IMR-90 (cell line): ENCODE results near the gene FAF1. TPM values are rescaled to one million over a fixed set of nuclear protein-coding genes. Genes with fewer than 3 reads are reported as not detected.

Experiments used
- ATAC-seq: fragments of 200-7000 bp; cut with Tn5 transposase; 2 replicates; pipeline ENCODE4 v1.9.1; 2020; ENCODE audit warnings: low read depth, mild to moderate bottlenecking, moderate library complexity
- BruUV-seq: library from RNA; stranded (reverse); fragments of 400-500 nt; replicated peaks from 2 replicates; lab custom pipeline; 2021; lab: Mats Ljungman, UMichigan
- CTCF ChIA-PET: fragments of 300-600 bp; formaldehyde crosslinking; extraction: SDS; loops from one replicate; lab custom pipeline; 2021; ENCODE audit warnings: antibody characterized with exemption; lab: Yijun Ruan, JAX
- POLR2A ChIA-PET: fragments of 300-600 bp; sonication (Branson Sonifier 250); formaldehyde crosslinking; loops from one replicate; lab custom pipeline; 2022; ENCODE audit warnings: antibody characterized with exemption; ENCODE audit not compliant: unreplicated experiment; lab: Charles Lee
- DNase-seq: peaks from one replicate; pipeline ENCODE4 v3.0.0; 2013
- H2AFZ ChIP-seq: replicated peaks from 2 replicates; pipeline ENCODE3; 2013; ENCODE audit warnings: low read length, mild to moderate bottlenecking; ENCODE audit not compliant: poor library complexity
- H2AK5ac ChIP-seq: 2 replicates; pipeline ENCODE4 v1.6.1; 2013; ENCODE audit warnings: low read depth, low read length, inconsistent platforms
- H2AK9ac ChIP-seq: replicated peaks from 2 replicates; pipeline ENCODE3; 2013; ENCODE audit warnings: mild to moderate bottlenecking, low read depth, low read length, moderate library complexity; ENCODE audit not compliant: poor library complexity
- H2BK120ac ChIP-seq: 2 replicates; pipeline ENCODE4 v1.6.1; 2013; ENCODE audit warnings: low read depth, low read length, inconsistent platforms
- H2BK15ac ChIP-seq: 3 replicates; pipeline ENCODE4 v1.6.1; 2013; ENCODE audit warnings: low read depth, low read length, inconsistent platforms
- H2BK20ac ChIP-seq: 2 replicates; pipeline ENCODE4 v1.6.1; 2013; ENCODE audit warnings: low read depth, mild to moderate bottlenecking, inconsistent platforms, low read length, moderate library complexity
- H2BK5ac ChIP-seq: 2 replicates; pipeline ENCODE4 v1.6.1; 2013; ENCODE audit warnings: mild to moderate bottlenecking, low read depth, low read length, inconsistent platforms; ENCODE audit not compliant: poor library complexity, severe bottlenecking
- H3K14ac ChIP-seq: replicated peaks from 2 replicates; pipeline ENCODE4 v1.6.1; 2013; ENCODE audit warnings: low read depth, low read length, inconsistent platforms
- H3K18ac ChIP-seq: 2 replicates; pipeline ENCODE4 v1.6.1; 2013; ENCODE audit warnings: low read depth, low read length, control low read depth
- H3K23ac ChIP-seq: 2 replicates; pipeline ENCODE4 v1.6.1; 2013; ENCODE audit warnings: low read depth, low read length, inconsistent platforms
- H3K27ac ChIP-seq: 2 replicates; pipeline ENCODE4 v1.5.1; 2013; ENCODE audit warnings: mild to moderate bottlenecking, control low read depth, low read length; ENCODE audit not compliant: insufficient read depth
- H3K27me3 ChIP-seq: 2 replicates; pipeline ENCODE4 v1.6.1; 2013; ENCODE audit warnings: low read length; ENCODE audit not compliant: control insufficient read depth, insufficient read depth
- H3K36me3 ChIP-seq: 2 replicates; pipeline ENCODE4 v1.6.1; 2013; ENCODE audit warnings: low read length, mixed read lengths; ENCODE audit not compliant: control insufficient read depth, insufficient read depth
- H3K4ac ChIP-seq: 2 replicates; pipeline ENCODE4 v1.6.1; 2013; ENCODE audit warnings: low read depth, low read length, inconsistent platforms
- H3K4me1 ChIP-seq: 2 replicates; pipeline ENCODE4 v1.6.1; 2013; ENCODE audit warnings: low read length, mixed read lengths; ENCODE audit not compliant: control insufficient read depth, insufficient read depth
- H3K4me2 ChIP-seq: 2 replicates; pipeline ENCODE4 v1.6.1; 2013; ENCODE audit warnings: low read depth, mild to moderate bottlenecking, control low read depth, low read length, moderate library complexity
- H3K4me3 ChIP-seq: 2 replicates; pipeline ENCODE4 v1.5.1; 2013; ENCODE audit warnings: low read depth, mild to moderate bottlenecking, control low read depth, low read length, moderate library complexity; ENCODE audit not compliant: insufficient read depth
- H3K56ac ChIP-seq: 2 replicates; pipeline ENCODE4 v1.6.1; 2013; ENCODE audit warnings: low read length, inconsistent platforms; ENCODE audit not compliant: insufficient read depth; ENCODE audit errors: extremely low read depth
- H3K79me1 ChIP-seq, 2 experiments: 2 replicates each; pipeline ENCODE4 v1.6.1; 2013; ENCODE audit warnings: low read length in 2 of 2, inconsistent platforms in 1 of 2, low read depth in 1 of 2
- H3K9ac ChIP-seq: 2 replicates; pipeline ENCODE4 v1.6.1; 2013; ENCODE audit warnings: low read depth, low read length, control low read depth
- H3K9me1 ChIP-seq: 2 replicates; pipeline ENCODE4 v1.6.1; 2013; ENCODE audit warnings: low read length, inconsistent platforms; ENCODE audit not compliant: insufficient read depth
- H3K9me3 ChIP-seq: 2 replicates; pipeline ENCODE4 v1.6.1; 2013; ENCODE audit warnings: low read length; ENCODE audit not compliant: control insufficient read depth, insufficient read depth
- H4K20me1 ChIP-seq: 2 replicates; pipeline ENCODE4 v1.6.1; 2013; ENCODE audit warnings: low read length, inconsistent platforms; ENCODE audit not compliant: insufficient read depth
- H4K5ac ChIP-seq: 2 replicates; pipeline ENCODE4 v1.6.1; 2013; ENCODE audit warnings: mild to moderate bottlenecking, low read depth, low read length, control low read depth
- H4K8ac ChIP-seq, 2 experiments: 2 replicates each; pipeline ENCODE4 v1.6.1; 2013; ENCODE audit warnings: low read depth in 2 of 2, low read length in 2 of 2, control low read depth in 1 of 2, inconsistent platforms in 1 of 2
- H4K91ac ChIP-seq: 2 replicates; pipeline ENCODE4 v1.6.1; 2013; ENCODE audit warnings: low read depth, low read length, inconsistent platforms; ENCODE audit not compliant: insufficient read depth
- CHD1 ChIP-seq: IDR thresholded peaks from 2 replicates; pipeline ENCODE4 v1.6.1; 2012; ENCODE audit warnings: low read depth, low read length, improper control_type of control experiment
- CTCF ChIP-seq: conservative IDR thresholded peaks from 2 replicates; pipeline ENCODE4 v1.5.1; 2012; ENCODE audit warnings: mild to moderate bottlenecking, low read depth, low read length, improper control_type of control experiment
- NFE2L2 ChIP-seq: fragments of 150-350 bp; IDR thresholded peaks from 2 replicates; pipeline ENCODE4 v1.6.1; 2016; ENCODE audit warnings: low read depth, mild to moderate bottlenecking, low read length
- RAD21 ChIP-seq: IDR thresholded peaks from 2 replicates; pipeline ENCODE4 v1.6.1; 2012; ENCODE audit warnings: low read length, improper control_type of control experiment
- RFX5 ChIP-seq: IDR thresholded peaks from 2 replicates; pipeline ENCODE4 v1.8.0; 2012; ENCODE audit warnings: low read depth, mild to moderate bottlenecking, low read length, moderate library complexity
- WGBS, 2 experiments: methylation state at CpG; one replicate each; pipeline versions ENCODE4 v1.1.5 to v1.1.7; 2013; ENCODE audit warnings: missing lambda C conversion rate in 2 of 2; ENCODE audit not compliant: insufficient read length in 1 of 2; ENCODE audit errors: extremely low coverage in 2 of 2; 5-methylcytosine and 5-hydroxymethylcytosine counted together
- dilution Hi-C: fragments of 300-500 bp; cut with HindIII; formaldehyde crosslinking; loops from one replicate; pipeline ENCODE4 v1.14.3; 2018; ENCODE audit warnings: low sequenced_read_pairs; ENCODE audit not compliant: unreplicated experiment
- in situ Hi-C: fragments of 300-500 bp; cut with MboI; formaldehyde crosslinking; loops from 3 replicates; pipeline ENCODE4 v1.14.3; 2019; ENCODE audit warnings: low sequenced_read_pairs, inconsistent platforms, mixed read lengths
- intact Hi-C: fragments of 100-400 bp; cut with micrococcal nuclease; formaldehyde crosslinking; loops from 2 replicates; pipeline ENCODE4 v1.10.0; 2022
- polyA plus RNA-seq, 3 experiments: library from polyadenylated mRNA; depleted of rRNA; stranded (reverse); fragments of >200 nt; gene quantifications; 2 replicates each; pipeline ENCODE4 v1.2.3, GENCODE V29; 2012; ENCODE audit warnings: low replicate concordance in 1 of 3
- total RNA-seq: library from RNA; depleted of rRNA; stranded (reverse); fragments of >200 nt; gene quantifications from 2 replicates; pipeline ENCODE4 v1.2.3, GENCODE V29; 2012

The FAF1 gene
- total and polyA plus RNA-seq, 2 of the 4 experiments (the other 2 are of a cell fraction): 18.8 to 72.9 TPM

GRCh38 chr1:50604580-50604979, 355.5 kb downstream of the FAF1 start:
- no peak overlapping the region for H2BK15ac ChIP-seq
- POLR2A ChIA-PET: no interaction called here
- H3K36me3 ChIP-seq: no peaks in the 10 kb centered on the region
- no TSS peak for BruUV-seq
- no peak overlapping the region for H2AK5ac ChIP-seq
- no peak overlapping the region for H2AFZ ChIP-seq
- DNase-seq (no peak), ATAC-seq (no peak)
- TF ChIP-seq RFX5 (no peak), CTCF (0 out of 2 replicates have a peak, but pooled peaks have one; percentile 8), CHD1 (no peak), NFE2L2 (no peak), RAD21 (no peak)
- H3K4me1 ChIP-seq: peaks cover 4% of the 10 kb centered on the region; the same call in 1 of the 2 replicates
- no peak overlapping the region for H3K56ac ChIP-seq
- H3K79me1 ChIP-seq: no peaks in the 10 kb centered on the region
- CTCF ChIA-PET: interaction anchor here (0.7 to 1.3 kb wide), 5 partner anchors 9 to 436 kb away, joined by 3 to 5 read pairs (median 4); no protein-coding TSS in a partner anchor
- H2BK20ac ChIP-seq: no peak overlapping the region
- H2AK9ac ChIP-seq: no peak overlapping the region
- H3K27me3 ChIP-seq: no peaks in the 10 kb centered on the region
- no peaks in the 10 kb centered on the region for H3K9me1 ChIP-seq
- H3K14ac ChIP-seq: no peak overlapping the region
- H3K9me3 ChIP-seq: no peaks in the 10 kb centered on the region
- H3K23ac ChIP-seq: no peak overlapping the region
- no CpG with 5 or more reads among the region's 2 CpGs for WGBS, 2 experiments
- no peak overlapping the region for H3K9ac ChIP-seq
- no peak overlapping the region for H3K18ac ChIP-seq
- H3K4me2 ChIP-seq: no peak overlapping the region
- intact Hi-C loops: no loop called here
- no peak overlapping the region for H3K27ac ChIP-seq
- dilution Hi-C loops: no loop called here
- H4K91ac ChIP-seq: no peak overlapping the region
- H3K4ac ChIP-seq: no peak overlapping the region
- in situ Hi-C loops: no loop called here
- H4K20me1 ChIP-seq: no peaks in the 10 kb centered on the region
- no peak overlapping the region for H2BK120ac ChIP-seq
- H4K5ac ChIP-seq: no peak overlapping the region
- H4K8ac ChIP-seq: no peak overlapping the region
- no peak overlapping the region for H3K4me3 ChIP-seq
- no peak overlapping the region for H2BK5ac ChIP-seq
